ENCODE results near the gene PRDM16.

PRDM16 gene

GRCh38 chr1:3179471-3179870, 110.5 kb downstream of the PRDM16 start:
- TF ChIP-seq, protein P1, sequence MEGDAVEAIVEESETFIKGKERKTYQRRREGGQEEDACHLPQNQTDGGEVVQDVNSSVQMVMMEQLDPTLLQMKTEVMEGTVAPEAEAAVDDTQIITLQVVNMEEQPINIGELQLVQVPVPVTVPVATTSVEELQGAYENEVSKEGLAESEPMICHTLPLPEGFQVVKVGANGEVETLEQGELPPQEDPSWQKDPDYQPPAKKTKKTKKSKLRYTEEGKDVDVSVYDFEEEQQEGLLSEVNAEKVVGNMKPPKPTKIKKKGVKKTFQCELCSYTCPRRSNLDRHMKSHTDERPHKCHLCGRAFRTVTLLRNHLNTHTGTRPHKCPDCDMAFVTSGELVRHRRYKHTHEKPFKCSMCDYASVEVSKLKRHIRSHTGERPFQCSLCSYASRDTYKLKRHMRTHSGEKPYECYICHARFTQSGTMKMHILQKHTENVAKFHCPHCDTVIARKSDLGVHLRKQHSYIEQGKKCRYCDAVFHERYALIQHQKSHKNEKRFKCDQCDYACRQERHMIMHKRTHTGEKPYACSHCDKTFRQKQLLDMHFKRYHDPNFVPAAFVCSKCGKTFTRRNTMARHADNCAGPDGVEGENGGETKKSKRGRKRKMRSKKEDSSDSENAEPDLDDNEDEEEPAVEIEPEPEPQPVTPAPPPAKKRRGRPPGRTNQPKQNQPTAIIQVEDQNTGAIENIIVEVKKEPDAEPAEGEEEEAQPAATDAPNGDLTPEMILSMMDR (conservative IDR thresholded peaks at IDR 0.05; ENCODE audit: low read depth): no peak
- ChIA-PET POLR2A (ENCODE audit: low non-redundant PET) (no interaction called here), CTCF (no interaction called here)
- no peak for DNase-seq (ENCODE audit: low spot score)
- no peak overlapping the region for H3K27ac ChIP-seq

DNA sequence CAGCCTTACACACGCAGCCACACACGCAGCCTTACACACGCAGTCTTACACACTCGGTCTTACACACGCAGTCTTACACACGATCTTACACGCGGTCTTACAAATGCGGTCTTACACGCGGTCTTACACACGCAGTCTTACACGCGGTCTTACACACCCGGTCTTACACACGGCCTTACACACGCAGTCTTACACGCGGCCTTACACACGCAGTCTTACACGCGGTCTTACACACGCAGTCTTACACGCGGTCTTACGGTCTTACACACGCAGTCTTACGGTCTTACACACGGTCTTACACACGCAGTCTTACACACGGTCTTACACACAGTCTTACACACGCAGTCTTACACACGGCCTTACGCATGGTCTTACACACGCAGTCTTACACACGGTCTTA, 111.9 kb downstream of the PRDM16 start:
- no peak for DNase-seq (ENCODE audit: low spot score)
- TF ChIP-seq, protein P1 (conservative IDR thresholded peaks at IDR 0.05; ENCODE audit: low read depth): no peak
- H3K27ac ChIP-seq: no peak overlapping the region
- ChIA-PET CTCF (no interaction called here), POLR2A (ENCODE audit: low non-redundant PET) (no interaction called here)

- TF ChIP-seq, protein P1 (conservative IDR thresholded peaks at IDR 0.05; ENCODE audit: low read depth): no peak
- ChIA-PET POLR2A (ENCODE audit: low non-redundant PET) (no interaction called here), CTCF (no interaction called here)
- no peak for DNase-seq (ENCODE audit: low spot score)
- H3K27ac ChIP-seq: no peak overlapping the region
Observed at GRCh38 chr1:3181956-3182355, 113.0 kb downstream of the PRDM16 start.

DNA sequence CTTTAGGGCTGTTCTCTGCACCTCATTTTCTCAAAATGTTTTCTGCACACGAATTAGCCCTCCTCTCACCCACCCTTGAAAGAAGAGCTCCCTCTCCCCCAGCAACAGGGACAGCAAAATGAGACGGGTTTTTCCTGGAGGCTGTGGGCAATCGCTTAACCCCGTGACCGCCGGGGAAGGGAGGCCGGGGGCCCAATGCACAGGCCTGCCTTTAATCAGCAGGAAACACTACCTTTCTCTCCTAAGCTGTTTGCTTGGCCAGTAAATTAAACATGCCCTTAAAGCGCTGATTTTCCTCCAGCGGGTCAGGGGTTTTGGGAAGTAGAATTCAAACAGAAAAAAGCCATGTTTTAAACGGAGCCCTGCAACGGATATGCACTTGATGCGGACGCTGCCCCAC, 114.4 kb downstream of the PRDM16 start:
- TF ChIP-seq, protein P1 (conservative IDR thresholded peaks at IDR 0.05; ENCODE audit: low read depth): no peak
- ChIA-PET POLR2A (ENCODE audit: low non-redundant PET) (no interaction called here), CTCF (no interaction called here)
- no peak overlapping the region for H3K27ac ChIP-seq
- DNase-seq (ENCODE audit: low spot score): no peak

DNA sequence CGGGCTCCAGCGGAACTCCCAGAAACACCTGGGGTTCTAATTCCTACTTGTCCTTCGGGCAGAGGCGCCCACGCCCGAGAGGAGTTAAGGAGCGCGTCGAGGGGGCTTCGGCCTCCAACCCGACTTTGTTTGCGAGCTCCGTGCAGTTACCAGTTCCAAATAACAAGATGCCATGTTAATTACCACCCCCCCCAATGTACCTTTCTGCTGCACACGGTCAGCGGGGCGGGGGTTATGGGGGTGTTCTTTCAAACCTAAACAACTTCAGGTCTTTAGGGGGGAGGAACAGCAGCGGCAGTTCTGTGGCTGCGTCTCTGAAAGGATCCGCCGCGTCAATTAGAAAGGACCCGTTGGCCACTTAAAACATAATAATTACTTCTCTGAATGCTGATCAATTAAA, 114.8 kb downstream of the PRDM16 start:
- POLR2A ChIA-PET (ENCODE audit: low non-redundant PET): no interaction called here
- TF ChIP-seq, protein P1 (conservative IDR thresholded peaks at IDR 0.05; ENCODE audit: low read depth): no peak
- no peak for DNase-seq (ENCODE audit: low spot score)
- CTCF ChIA-PET: no interaction called here
- H3K27ac ChIP-seq: no peak overlapping the region

DNA sequence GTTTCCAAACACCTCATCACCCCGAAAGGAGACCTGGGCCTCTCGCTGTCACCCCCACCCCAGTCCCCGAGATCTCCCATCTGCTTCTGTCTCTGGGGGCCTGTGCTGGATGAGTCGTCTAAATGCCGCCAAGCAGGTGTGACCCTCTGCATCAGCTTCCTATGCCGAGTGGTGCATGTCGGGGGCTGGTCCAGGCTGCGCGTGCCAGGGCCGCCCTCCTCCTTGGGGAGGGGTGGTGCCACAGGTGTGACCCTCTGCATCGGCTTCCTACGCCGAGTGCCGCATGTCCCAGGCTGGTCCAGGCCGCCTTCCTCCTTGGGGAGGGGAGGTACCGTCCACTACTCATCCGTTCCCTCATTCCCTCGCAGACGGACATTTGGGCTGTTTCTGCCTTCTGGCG, 115.7 kb downstream of the PRDM16 start:
- H3K27ac ChIP-seq: no peak overlapping the region
- TF ChIP-seq, protein P1 (conservative IDR thresholded peaks at IDR 0.05; ENCODE audit: low read depth): no peak
- DNase-seq (ENCODE audit: low spot score): no peak
- POLR2A ChIA-PET (ENCODE audit: low non-redundant PET): no interaction called here
- CTCF ChIA-PET: no interaction called here

DNA sequence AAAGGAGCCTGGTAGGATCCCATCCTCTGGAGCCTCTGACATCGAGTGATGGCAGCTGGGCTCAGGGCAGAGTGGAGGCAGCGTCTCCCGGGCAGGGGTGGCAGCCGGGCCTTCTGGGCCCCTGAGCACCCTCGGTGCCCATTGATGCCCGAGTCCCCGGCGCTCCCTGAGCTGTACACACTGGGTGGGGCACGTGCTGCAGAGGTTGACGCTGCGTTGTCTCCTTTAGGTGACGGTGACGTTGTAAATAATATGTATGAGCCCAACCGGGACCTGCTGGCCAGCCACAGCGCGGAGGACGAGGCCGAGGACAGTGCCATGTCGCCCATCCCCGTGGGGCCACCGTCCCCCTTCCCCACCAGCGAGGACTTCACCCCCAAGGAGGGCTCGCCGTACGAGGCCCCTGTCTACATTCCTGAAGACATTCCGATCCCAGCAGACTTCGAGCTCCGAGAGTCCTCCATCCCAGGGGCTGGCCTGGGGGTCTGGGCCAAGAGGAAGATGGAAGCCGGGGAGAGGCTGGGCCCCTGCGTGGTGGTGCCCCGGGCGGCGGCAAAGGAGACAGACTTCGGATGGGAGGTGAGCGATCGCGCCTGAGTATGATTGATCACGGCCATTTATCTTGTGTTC, 117.0 kb downstream of the PRDM16 start:
- no peak for DNase-seq (ENCODE audit: low spot score)
- TF ChIP-seq, protein P1 (conservative IDR thresholded peaks at IDR 0.05; ENCODE audit: low read depth): no peak
- no peak overlapping the region for H3K27ac ChIP-seq
- ChIA-PET POLR2A (ENCODE audit: low non-redundant PET) (no interaction called here), CTCF (no interaction called here)
